Glomerular endothelial cell (primary cell): ENCODE measurements around the gene SMAD5. TPM values are rescaled to one million over a fixed set of nuclear protein-coding genes. Genes with fewer than 3 reads are reported as not detected.
A peak's percentile ranks its signal among the peaks of the same experiment; 100 is the strongest.

Experiments
- DNase-seq: peaks from one replicate; pipeline ENCODE4 v3.0.0-alpha.2; 2011; ENCODE audit warnings: low read depth, low spot score; ENCODE audit errors: extremely low read depth
- total RNA-seq: library from RNA; depleted of rRNA; stranded (reverse); fragments of >200 nt; gene quantifications from 2 replicates; pipeline ENCODE4 v1.2.3, GENCODE V29; 2015

Gene SMAD5
- total RNA-seq, 1 donor from 2014 or later: 42.6 TPM

DNA sequence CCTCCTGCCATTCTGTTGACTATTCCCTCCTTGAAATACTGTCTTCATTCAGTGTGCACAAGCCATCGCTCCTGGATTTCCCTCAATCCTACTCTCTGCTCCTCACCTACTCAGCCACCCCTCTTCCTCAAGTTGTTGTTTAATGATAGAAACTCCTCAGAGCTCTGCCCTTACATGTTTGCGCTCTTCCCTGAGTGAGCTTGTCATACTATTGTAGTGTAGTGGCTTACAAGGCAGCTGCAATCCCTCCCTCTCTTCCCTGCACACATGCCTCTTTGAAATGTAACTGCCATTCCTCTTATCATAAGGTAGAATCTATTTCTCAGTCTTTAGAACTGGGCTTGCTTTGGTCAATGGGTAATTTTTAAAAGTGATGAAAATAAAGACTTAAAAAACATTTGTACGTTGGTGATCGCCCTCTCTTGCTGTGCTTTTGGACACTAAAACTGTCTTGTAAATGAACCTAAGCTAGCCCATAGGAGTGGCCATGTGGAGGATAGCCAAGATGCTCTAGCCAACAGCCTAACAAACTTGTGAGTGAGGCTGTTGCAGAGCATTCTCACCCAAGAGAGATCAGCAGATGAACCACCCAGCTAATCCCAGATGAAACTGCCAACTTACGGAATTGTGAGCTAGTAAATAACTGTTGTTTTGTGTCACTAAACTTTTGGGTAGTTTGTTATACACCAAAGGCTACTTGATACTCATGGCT lies 18.1 kb upstream of the SMAD5 start:
- DNase-seq: no peak

DNA sequence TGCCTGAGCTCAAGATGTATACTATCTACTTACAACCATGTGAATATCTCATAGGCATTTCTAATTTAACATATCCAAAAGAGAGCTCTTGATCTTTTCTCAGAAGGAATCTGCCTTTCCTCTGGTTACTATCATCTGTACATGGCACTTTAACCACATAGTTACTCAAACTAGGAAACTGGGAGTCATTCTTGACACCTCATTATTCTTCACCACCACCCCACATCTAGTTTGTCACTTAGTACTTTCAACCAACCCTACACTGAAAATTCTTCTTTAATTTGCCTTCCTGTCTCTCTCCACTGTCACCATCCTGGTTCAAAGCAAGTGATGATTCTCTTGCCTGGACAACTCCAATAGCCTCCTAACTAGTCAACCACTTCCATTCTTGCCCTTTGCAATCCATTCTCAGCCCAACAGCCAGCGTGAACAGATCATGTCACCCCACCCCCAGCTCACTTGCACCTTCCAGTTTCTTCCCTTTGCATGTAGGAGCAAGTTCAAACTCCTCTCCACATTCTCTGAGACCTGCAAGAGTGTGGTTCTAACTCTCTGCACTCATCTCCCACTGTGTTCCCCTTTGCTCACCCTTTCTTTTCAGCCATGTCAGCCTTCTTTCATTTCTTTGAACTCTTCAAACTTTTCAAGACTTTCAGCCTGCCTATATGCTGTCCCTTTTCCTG lies 17.3 kb upstream of the SMAD5 start:
- no peak for DNase-seq

DNA sequence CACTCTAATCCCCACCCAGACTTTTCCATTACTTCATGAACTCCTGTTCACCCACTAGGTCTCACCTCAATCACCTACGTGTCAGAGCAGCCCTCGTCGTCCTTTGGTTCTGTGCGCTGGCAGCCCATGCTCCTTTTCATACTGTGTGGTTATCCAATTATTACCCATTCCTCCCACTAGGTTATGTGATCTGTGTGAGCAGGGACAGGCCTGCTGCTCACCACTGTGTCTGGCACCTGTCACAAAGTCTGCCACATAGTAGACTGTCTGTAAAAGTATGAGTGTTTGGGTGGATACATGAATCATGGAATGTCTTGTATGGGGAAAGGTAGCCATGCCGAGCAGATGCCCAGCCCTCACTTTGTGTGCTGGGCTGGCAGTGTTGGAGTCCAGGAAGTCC lies 12.1 kb upstream of the SMAD5 start:
- DNase-seq: no peak

DNA sequence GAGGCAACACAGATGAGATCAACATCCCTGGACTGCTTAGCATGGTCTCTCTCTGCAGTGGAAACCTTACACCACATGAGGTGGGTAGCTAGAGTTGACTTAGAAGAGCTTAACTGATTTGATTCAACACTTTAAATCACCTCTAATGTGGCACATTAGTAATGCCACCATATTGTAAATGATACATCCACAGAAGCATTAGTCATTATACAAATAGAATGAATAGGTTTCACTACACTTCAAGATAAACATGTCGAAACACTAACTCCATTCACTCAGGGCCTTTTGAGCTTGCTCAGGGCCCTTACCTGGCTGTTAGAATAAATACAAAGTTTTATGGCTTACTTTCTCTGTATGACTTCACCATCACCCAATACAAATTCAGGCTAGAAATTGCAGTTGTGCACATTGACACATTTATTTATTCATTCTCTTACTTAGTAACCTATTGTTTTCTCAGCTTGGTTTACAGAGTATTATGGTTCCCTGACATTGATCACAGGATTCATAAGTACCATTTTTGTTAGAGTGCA lies 9.3 kb upstream of the SMAD5 start:
- no peak for DNase-seq

DNA sequence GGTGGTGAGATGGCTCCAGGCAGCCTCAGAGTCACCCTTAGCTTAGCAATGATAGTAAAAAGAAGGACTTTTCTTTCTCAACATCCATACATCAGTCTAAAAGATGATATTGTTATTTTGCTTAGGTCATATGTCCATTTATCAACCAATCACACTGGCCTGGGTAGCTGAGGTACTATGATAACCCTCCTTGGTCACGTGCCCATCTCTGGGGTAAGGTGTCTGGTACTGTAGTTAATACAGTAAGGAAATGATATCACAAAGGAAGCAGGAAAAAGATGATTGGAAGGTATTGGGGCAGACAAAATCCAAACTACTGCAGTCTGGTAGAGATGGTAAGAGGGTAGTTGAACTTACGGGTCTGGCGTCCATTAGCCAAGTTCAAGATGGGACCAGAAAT lies 5.1 kb upstream of the SMAD5 start:
- no peak for DNase-seq

DNA sequence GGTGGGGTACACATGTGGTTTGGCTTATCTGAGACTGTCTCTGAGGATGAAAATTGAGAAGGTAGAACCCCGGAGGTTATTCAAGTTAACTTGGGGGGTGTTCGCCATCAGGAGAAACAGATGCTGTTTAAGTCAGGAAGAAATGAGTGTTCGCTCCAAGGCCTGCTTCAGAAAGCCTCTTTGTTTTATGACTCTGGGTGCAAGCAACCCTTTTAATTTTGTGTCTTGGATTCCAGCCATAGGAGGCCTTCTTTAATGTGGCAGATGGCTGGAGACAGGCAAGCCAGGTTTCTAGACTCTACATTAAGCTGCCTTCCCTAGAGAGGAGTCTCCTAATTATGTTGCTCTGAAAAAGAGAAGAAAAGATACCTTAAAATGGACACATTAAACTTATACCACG lies 4.2 kb upstream of the SMAD5 start:
- no peak for DNase-seq

DNA sequence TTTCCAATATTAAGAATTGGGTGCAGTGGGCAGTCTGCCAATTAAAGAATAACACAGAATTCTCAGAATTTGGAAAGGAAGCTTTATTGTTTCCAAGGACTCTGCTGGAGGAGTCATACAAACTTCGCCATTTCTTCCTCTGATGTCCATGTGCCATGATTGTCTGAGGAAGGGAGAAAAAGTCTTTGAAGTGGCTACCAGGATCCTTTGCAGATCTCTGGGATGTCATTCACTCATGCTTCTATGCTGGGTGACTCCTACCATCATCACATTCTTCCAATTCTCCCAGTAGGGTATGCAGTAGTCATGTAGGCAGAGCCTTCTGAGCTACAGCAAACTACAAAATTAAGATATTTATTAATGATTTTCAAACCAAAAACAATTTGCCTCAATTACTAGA lies 3.2 kb upstream of the SMAD5 start:
- DNase-seq: no peak

DNA sequence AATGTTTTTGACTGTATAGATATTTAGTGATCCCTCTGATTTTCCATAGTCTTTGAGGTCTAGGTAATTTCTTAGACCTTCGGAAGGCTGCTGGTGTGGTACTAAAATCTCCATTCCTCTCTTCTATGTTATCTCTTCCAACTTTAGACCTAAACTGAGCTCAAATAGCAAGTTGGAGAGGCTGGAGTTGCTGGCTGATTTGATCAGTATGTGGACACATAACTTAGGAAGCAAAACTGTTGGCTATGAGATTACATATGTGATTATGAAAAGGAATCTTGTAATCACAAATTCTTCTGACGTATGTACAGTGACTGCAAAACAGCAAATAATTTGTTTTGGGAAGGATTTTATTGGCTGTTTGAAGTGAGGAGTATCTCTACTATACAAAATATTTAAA lies 2.1 kb upstream of the SMAD5 start:
- no peak for DNase-seq

DNA sequence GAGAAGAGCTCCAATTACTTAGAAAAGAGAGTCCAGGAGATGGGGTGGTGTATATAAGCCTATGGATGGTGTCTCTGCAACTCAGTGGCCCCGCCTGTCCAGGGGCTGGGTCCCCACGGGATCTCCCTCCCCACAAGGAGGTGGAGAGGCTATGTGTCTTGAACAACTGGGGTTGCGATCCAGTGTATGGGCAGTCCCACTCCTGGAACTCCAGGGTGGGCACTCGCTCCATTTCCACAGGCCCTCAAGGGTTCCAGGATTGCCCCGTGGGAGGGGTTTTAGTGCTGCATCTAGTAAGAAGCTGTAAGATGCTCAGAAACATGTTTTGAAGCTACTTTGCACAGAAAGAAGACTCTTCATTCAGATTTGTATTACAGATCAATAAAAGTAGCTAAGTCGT lies 558 bp upstream of the SMAD5 start:
- no peak for DNase-seq

DNA sequence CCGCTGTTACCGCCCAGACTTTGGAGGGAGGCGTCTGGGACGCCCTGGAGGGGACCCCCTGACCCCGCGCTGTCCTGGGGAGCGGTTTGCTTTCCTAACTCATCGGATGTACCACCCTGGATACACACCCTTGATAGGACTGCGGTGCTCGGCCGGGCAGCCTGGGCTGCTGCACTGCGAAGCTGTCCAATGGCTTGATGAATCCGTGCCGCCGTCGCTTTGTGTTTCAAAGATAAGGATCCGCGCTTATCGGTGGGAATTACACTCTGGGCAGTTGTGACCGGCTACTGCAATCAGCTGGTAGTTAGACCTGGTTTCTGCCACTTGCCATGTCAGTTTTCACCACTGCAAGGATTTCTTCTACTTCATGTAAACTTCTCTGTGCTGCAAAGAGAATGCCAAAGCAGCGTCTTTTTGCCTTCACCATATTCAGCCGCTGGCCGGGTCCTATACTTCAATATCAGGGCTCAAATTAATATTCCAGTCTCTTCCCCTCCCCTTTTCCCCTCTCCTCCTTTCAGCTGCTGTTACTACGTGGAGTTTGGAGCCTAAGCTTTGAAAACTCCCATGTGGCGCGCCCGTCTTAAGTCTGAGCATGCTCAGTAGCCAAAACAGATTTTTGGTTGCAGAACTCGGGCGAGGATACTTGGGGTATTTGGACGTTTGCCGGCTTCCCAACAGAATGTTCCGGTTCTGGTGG lies 727 bp downstream of the SMAD5 start:
- peak; percentile 10 for DNase-seq

DNA sequence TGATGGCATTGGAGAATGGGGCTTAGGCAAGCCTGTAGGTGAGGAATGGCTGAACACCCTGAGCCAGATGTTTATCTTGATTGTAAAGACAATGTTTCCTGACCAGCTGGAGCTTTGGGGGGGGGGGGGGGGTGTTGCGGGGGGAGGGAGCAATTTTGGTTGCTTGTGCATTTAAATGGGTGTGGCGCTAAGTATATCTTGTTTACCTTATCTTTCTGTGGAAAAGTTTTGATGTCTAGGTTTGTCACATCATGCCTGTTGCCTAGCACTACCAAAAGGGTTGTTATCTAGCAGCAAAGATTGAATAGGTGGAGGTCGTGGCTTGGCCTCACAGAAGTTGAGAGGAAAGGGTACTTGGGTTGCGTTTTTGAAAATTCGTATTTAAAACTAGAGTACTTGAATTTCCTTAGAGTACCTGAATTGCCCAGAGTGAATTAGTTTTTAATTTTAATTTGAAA lies 1.3 kb downstream of the SMAD5 start:
- DNase-seq: no peak

DNA sequence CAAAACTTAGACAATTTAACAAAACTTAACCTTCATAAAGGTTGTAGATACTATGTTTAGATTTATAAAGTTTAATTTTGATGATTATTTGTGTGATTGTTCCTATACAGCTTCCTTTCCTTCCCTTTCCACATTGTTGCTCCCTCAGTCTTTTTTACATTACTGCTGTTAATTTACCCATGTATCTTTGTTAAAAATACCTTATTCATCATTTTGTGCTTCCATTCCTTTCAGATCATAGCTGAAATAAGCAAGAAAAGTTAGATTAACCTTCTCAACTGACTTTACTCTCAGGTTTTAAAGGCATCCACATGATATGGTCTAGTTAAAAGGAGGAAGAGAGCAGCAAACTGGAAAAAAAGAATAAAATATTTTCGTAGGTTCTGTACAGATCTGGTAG lies 2.0 kb downstream of the SMAD5 start:
- DNase-seq: no peak

DNA sequence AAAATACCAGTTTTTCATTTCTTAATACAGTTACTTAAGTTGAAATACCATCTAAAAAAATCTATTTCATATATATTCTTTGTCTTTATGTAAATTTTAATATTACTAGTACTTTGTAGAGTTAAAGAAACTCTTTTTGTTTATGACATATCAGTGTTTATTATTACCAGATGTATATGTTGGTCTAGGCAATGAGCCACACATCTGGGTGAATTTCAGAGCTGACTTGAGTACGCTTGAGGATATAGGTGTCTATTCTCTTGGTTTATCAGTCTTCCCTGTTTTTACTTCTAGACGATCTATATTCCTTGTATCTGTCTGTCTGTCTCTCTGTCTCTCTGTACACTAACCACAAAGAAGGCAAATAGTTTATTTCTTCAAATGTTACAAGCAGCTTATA lies 2.9 kb downstream of the SMAD5 start:
- DNase-seq: no peak

DNA sequence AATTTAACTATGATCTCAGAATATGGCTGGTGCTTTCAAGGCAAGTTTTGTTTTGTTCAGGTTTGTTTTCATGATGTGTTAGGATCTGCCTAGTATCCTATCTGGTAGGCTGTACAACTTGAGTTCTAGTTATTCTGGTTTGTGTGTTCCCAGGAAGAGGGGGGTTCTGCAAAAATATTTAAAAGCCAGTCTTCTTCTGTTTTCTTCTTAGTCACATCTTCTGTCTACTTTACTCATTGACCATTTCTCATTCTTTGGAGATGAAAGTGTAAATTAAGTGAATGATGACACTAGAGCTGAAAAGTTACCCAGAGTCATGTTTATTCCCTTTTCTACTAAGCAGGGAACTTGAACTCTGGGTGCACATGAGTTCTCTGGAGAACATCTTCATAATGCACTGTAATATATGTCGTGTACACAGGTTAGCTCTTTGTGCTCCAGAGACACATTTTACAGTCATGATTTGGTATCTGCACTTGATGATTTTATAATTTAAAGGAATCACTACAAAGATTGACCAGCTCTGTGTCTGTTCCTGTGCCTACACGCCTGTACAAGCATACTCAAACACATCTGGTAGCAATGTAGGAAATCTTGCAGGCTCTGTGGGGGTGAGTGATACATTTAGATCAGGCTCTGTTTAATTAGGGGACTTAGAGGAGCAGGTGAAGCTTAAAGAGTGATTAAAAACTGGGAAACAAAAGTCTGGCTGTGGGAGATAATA lies 5.0 kb downstream of the SMAD5 start:
- DNase-seq: no peak

DNA sequence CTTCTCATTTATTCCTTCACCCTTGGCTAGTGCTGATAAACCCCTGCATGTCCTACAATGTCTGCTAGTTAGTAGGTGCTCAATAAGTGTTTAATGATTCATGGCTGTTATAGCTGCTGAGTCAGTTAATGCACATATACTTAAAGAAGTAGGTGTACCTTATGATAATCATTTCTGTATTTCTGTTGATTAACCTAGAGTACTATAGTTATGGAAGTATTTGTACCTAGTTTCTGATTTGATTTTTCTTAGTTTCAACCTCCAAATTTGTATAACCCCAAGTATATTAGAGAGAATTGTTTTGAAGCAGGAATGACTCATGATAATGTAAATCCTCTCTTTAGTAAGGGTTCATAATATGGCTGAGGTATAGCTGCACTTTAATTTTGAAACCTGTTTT lies 8.9 kb downstream of the SMAD5 start:
- DNase-seq: no peak

DNA sequence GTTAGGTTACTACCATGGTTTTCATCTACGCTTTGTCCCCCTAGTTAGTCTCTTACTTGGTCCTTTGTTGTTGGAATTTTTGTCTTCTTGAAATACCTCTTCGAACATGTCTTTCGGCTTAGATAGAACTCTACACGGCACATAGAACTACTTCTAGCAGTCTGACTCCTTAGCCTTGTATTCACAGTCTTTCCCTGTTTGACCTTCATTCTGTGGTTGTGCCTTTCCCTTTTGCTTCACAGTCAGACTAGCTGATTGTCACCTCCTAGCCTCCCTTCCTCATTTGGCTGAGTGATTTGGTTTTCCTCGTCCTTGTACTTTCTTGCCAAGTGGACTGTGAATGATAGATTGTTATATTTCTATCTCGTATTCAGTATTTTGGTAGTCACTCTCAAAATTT lies 10.7 kb downstream of the SMAD5 start:
- DNase-seq: no peak

DNA sequence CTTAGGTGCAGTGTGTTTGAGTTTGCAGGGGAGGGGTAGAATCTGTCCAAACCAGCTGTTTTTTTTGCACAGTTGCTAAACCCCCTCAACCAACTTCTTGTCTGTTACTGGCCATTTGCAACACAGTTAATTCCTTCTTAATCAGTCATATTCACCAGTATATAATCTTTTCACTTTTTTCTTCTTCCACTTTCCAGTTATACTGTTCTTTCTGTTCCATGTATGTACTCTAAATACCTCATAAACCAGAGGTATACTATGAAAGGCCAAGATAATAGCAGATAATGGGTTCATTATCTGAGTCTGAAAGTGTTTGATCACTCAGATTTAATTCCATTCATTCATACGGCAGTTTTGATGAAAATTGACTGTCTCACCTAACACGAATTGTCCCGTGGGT lies 11.1 kb downstream of the SMAD5 start:
- DNase-seq: no peak

DNA sequence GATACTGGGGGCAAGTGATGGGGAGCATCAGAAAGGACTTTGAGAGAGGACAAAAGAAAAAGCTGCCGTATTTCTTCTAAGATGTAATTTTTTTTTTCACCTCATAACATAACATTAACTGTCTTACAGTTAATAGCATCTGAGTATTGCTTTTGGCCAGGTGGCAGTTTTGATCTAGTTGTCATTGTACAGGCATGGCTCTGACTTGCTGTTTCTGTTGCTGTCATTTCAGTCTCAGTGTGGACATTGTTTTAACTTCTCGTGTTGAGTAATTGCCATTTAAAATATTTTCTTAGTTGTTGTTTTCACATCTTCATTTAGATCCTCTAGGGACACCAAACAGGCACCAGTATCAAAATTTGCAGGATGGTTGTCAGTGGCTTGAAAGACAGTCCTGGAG lies 12.4 kb downstream of the SMAD5 start:
- DNase-seq: no peak

DNA sequence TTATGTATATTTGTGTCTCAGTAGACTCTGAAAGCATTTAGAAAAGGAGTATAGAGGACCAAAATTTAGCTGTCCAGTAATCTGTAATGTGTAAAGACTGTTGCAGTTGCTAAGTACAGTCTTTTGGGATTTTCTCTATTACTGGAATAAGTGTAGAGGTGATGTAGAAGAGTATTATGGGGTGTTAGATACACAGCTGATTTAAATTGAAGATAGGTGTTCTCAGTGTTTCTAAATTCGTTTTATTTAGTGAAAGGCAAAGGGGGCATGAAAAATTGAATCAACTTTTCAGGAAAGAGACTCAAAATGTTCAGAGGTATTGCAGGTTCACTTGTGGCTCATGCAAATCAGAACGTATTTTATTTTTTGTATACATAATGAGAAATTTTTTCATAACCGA lies 13.6 kb downstream of the SMAD5 start:
- DNase-seq: no peak

DNA sequence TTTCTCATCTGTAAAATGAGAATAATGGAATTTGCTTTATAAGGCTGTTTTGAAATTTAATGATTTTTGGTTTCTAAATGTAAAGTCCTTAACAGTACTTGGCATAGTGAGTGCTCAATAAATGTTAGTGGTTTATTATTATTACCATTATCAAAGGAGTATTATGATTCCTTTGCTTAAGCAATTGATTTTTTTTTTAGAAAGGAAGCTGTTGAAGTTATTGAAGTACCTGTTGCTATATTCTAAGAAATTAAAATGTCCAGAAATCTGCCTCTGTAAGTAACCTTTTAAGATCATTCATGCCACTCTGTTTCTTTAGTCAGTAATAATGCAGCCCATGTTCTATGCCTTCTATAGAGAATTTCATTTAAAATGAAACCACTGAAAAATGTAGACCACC lies 15.0 kb downstream of the SMAD5 start:
- DNase-seq: no peak

DNA sequence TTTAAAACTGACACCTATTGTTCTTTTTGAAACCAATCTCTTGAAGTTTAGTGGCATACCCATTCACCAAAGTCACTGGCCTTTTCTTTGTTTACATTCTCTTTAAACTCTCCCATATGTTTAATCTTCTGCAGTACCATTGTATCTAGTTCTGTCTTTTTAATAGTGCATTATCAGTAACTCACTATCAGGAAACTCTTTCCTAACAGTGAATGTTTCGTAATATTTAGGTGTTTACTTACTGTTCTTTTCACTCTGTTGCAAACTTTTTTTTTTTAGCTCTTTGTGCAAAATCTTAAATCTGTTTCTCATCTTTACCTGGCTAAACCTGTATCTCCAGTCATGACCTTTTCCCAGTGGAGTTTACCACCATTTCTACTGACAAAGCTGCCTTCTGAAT lies 17.2 kb downstream of the SMAD5 start:
- DNase-seq: no peak
